Activated CD4-positive, alpha-beta T cell treated with anti-CD3 and anti-CD28 coated beads, Interleukin-2, amount 50 U/mL, for 24 hours (primary cell): ENCODE data around the gene BZW2.
"Not testable (repeated sequence)": the region's sequence is repeated elsewhere in the genome, so short reads cannot be mapped to it uniquely, and the experiment has no call there.

ENCODE experiments used
- DNase-seq, 2 donors: peaks; one replicate each; pipeline ENCODE4 v3.0.0-alpha.2; 2020; ENCODE audit warnings: low read depth in 1 of 2, low spot score in 1 of 2

BZW2 gene

GRCh38 chr7:16644636-16645592 is 1.1 kb upstream of the BZW2 start:
- peak; percentile 24 to 37 for DNase-seq

- no peak for DNase-seq
Measured at GRCh38 chr7:16646472-16647072, 591 bp downstream of the BZW2 start.

DNA sequence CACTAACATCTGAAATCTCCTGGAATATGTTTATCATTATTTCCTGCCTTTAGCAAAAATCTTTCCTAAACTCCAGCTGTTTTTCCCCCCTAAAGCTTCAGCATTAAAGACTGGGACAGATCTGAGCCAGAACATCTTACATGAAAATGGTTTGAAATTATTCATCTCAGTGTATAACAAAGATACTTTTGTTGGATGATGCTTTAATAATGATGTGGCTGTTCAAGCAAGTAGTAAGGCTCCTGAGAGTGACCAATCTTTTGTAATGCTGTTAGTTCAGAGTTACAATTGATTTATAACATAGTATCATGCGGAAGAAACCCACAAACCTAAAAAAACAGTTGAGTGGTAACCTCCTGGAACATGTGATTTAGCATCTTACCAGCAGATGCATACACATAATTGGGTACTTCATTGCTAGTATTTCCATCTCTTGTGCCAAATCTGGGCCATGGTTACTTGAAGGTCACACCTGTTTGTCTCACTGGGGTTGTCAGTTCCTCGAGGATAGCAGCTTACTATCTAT is 1.5 kb downstream of the BZW2 start:
- DNase-seq: no peak

DNA sequence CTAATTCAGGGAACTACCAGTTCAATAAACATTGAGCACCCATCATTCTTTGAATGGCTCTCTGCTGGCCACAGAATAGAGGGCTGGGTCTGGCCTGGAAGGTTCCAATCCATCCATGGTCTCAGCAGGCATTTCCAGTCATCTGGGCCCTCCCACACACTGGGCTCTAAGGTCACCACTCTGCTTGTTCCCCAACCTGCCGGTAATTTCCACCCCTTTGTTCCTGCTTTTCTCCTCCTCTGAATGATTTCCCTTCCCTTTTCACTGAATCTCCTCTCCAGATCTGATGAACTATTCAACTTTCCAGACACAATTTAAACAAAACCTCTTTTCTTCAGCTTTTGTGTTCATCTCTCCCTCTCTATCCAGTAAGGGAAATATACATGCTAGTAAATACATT is 2.6 kb downstream of the BZW2 start:
- no peak for DNase-seq

DNA sequence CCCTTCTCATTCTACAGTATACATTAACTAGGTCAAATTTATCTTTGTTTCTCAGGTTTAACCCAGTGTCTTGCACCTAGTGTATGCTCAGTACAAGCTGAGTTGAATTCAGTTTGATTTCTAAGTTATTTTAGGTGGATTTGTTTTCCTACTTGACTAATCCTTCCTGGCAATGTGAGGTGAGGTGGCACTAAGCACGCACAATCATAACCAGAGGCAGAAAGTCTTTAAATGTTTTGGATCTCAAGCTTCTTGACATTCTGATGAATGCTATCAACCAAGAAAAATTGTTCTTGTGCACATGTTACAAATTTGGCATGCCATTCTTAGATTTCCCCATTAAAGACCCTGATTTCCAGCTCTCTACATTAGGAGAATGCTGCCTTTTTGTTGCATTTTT is 3.2 kb downstream of the BZW2 start:
- DNase-seq: no peak

DNA sequence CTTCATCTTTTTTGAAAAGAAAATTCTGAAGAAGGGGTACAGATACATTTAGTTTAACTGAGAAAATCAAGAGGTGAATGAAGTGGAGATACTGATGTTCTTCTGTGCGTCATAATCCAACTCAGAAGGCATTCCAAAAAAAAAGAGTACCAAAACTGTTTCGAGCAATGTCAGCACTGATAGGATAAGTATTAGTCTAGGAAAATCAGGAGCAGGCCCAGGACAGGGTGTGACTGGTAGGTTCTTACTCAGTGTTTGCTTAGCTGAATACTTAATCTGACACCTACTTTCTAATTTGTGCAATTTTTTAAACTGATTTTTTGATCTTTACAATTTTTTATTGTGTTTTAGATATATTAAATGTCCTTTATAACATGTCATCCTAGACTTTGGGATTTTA is 4.3 kb downstream of the BZW2 start:
- DNase-seq: no peak

DNA sequence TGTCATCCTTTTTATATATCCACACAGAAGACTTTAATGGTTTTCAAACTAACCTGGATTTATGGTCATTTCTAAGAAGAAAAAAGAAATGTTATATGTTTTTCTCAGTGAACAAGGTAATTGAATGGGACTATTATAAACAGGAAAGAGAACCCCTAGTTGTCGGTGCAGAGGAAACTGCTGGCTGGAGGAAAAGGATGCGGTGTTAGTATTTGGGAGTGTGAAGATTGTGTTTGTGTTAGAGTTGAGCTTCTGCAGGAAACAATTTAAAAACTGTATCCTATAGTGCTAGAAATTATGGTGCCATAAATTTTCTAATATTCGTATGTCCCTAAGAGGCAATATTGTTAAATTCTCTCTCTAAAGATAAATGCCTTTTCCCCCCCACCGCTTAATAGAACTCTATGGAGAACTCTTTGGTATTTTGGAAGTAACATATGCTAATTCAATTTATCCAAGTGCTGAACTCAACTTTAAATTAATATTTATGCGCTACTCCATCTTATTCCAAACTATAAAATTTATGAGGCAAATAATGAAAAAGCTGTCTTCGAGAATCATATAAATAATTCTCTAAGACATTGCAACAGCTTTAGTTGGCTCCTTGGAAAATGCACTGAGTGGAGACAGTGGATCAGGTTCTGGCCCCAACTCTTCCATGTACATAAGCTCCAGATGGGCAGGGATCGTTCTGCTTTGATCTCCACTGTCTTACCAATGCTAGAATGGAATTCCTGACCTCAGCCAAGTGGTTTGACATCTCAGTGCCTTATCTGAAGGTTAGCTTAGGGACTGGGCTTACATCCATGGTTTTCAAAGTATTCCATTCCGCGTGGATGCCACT is 5.6 kb downstream of the BZW2 start:
- no peak for DNase-seq

GRCh38 chr7:16652240-16652583 is 6.2 kb downstream of the BZW2 start:
- DNase-seq: no peak

DNA sequence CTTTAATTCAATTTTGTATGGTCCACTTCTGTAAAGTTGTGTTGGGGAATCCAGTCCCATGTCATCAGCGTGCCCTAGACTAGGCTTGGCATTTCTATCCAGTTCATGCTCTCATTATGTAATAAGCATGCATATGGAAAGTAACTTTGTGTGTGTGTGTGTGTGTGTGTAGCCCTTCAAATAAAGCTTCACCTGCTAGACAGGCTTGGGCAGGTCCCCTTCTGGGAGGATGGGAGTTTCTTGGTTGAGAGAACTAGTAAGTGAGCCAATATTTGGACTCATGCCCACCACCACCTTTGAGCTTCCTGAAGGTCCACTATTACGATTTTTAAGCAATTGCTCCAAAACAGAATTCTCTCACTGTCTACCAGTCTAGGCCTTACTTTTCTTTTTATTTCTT is 6.9 kb downstream of the BZW2 start:
- no peak for DNase-seq

GRCh38 chr7:16655394-16655793 is 9.4 kb downstream of the BZW2 start:
- DNase-seq: no peak

DNA sequence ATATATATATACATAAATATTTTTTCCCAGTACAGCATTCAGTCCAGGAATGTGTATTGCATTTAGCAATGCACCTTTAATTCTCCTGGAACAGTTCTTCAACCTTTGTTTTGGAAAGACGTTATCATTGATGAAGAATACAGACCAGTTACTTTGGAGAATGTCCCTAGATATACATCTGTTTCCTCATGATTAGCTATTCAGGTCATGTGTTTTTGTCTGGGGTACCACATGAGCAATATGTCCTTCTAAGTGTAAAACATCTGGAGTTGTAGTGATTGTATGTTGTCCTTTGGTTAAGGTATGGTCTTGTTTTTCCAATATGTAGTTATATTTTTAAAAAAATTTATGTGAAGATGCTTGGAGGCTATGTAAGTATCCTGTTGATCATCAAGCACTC is 10.2 kb downstream of the BZW2 start:
- DNase-seq: no peak

- no peak for DNase-seq
Measured at GRCh38 chr7:16657656-16658279, 11.8 kb downstream of the BZW2 start.

DNA sequence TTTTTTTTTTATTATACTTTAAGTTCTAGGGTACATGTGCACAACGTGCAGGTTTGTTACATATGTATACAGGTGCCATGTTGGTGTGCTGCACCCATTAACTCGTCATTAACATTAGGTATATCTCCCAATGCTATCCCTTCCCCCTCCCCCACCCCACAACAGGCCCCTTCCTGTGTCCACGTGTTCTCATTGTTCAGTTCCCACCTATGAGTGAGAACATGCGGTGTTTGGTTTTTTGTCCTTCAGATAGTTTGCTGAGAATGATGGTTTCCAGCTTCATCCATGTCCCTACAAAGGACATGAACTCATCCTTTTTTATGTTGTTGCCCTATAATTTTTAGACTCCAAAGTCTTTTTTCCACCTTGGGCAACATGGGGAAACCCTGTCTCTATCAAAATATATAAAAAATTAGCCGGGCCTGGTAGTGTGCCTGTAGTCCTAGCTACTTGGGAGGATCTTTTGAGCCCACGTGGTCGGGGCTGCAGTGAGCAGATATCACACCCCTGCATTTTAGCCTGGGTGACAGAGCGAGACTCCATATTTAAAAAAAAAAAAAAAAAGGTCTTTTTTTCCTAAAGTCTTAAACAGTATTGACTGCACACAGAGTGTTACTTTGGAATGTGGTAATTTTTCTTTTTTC is 14.0 kb downstream of the BZW2 start:
- not testable (repeated sequence) for DNase-seq

- no peak for DNase-seq
Measured at GRCh38 chr7:16660702-16661464, 14.9 kb downstream of the BZW2 start.

GRCh38 chr7:16661924-16662323 is 15.9 kb downstream of the BZW2 start:
- no peak for DNase-seq

DNA sequence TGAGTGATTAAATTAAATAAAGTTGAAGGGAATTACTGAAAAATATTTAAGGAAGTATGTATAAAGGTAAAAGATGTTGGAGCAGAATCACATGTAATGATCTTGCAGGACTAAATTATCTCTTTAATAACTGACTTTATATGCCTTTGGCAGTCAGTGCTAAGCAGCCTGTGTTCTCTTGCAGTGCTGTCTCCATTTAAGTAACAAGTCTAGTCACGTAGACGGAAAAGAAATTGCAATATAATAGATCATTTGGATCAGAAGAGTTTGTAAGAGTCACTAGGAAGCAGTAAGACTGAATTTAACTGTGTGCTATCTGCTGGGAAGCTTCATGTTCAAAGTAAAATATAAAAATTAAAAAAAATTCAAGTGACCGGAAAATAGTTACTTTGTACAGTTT is 21.4 kb downstream of the BZW2 start:
- DNase-seq: no peak

- DNase-seq: no peak
Measured at GRCh38 chr7:16668049-16668858, 22.3 kb downstream of the BZW2 start.

DNA sequence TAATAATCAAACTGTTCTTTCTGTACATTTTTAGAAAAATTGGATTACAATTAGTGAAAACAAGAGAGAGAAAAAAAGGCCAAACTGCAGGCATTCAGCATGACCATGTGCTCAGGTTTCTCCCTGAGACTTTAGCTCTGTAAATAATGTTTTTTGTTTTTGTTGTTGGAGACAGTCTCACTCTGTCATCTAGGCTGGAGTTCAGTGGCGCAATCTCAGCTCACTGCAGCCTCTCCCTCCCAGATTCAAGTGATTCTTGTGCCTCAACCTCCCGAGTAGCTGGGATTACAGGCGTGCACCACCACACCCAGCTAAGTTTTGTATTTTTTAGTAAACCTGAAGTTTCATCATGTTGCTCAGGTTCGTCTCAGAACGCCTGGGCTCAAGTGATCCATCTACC is 23.0 kb downstream of the BZW2 start:
- no peak for DNase-seq

DNA sequence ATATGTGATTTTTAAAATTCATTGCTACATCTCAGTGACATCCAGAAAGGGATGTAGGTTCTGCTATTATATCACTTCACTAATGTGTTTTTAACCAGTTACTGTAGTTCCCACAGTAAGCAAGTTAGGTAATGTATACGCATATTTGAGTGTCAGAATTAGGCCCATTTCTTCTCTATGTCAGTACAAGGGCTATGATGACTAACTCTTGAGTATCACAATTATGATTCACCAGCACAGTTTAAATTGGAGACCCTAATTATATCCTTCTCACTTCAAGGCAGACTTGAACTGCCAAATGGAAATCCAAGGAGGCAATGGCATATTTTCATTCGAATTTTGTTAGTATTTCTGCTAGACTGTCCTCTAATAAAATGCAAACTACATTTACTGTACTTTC is 23.6 kb downstream of the BZW2 start:
- no peak for DNase-seq
